NCI-H146 treated with DMSO at 0.1 percent for 48 hours (cell line): ENCODE measurements around the gene SPOCK1.

Experiments used
- DNase-seq: peaks from one replicate; lab custom pipeline; 2025; ENCODE audit not compliant: unreplicated experiment; lab: John Stamatoyannopoulos, UW

Gene SPOCK1

GRCh38 chr5:137496919-137497318 is 2.2 kb downstream of the SPOCK1 start:
- DNase-seq: no peak

GRCh38 chr5:137492331-137492730 is 6.8 kb downstream of the SPOCK1 start:
- DNase-seq: no peak

- no peak for DNase-seq
Measured at GRCh38 chr5:137491121-137491520, 8.0 kb downstream of the SPOCK1 start.

DNA sequence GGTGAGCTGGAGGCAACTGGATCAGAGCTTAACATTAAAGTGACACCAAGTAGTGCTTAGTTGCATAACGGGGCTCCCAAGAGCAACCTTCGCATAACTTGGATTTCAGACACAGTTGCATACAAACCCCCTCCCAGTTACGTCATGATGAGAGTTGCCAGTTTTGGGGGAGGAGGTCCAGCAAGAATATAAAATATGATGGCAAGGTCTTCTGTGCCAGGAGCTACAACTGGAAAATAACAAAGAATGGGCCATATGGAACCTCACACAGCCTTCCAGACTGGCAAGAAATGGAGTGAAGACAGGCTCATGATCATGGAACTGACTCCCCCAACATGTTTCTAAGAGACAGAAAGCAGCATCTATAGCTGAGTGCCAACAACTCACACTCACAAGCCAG is 8.5 kb downstream of the SPOCK1 start:
- no peak for DNase-seq

GRCh38 chr5:137488974-137489373 is 10.2 kb downstream of the SPOCK1 start:
- no peak for DNase-seq

GRCh38 chr5:137488516-137488915 is 10.6 kb downstream of the SPOCK1 start:
- no peak for DNase-seq

DNA sequence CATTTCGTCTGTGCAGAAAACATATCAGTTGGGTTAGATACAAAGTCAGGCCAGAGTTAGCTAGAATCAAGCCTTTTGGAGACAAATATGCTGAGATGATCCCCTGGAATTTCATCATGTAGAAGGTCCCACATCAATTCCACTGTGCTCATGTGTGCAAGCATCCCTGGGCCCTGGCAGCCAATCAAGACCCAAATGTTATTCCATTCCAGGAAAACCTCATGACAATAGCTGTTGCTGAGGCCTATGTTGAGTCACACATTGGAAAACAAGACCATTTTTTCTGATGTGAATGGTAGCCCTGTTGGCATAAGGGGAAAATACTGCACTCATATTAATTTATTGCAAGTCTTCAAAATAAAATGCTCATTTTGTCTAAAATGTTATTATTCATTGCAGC is 11.5 kb downstream of the SPOCK1 start:
- DNase-seq: no peak

DNA sequence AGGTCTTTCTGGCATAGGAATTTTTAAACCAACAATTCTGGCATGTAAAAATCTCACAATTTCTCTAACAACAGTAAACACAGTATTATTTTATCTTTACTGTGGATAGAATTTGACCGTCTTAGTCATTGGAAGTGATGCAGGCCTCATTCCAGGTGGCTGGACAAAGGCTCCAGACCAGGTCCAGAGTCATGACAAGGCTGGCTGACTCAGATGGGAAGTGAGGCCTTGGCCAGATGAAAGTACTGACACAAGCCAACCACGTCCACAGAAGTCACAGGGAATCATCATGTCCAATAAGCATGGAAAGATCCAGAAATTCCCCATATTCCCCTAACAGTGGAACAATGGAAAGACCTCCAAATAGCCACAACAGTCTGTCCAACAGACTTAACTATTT is 12.4 kb downstream of the SPOCK1 start:
- DNase-seq: no peak

DNA sequence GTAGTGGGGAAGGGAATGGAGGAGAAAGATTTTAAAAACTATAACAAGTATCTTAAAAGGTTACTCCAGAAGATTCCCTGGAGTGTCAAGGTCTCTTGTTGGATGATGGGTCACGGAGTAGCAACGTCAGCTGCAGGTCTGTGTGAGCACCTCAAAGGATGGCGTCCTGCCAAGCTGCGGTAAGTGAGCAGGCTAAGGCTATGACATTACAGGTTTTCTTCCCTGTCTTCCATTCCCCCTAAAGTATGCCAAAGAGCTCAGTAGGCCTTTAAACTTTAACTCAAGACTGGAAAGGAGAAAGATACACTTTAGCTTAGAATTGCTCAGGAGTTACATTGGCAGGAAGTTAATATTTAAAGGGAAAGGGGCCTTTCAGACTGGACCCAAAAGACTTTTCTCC is 17.5 kb downstream of the SPOCK1 start:
- DNase-seq: no peak

DNA sequence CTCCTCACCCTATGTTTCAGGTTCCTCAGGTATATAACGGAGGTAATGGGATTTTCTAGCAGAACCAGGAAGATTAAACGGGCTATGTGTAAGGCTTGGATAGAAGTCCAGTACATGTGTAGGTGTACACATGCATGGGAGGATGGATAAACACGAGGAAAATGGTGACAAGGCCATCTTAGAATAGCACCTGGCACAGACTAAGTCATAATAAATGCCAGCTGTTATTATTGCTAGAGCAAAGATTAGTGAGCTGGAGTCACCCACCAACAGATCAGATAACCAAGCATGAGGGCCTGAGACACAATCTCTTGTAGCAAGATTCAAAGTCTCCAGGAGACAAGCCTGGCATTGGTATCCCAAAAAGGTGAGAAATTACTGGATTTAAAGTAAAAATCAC is 21.1 kb downstream of the SPOCK1 start:
- no peak for DNase-seq

- no peak for DNase-seq
Measured at GRCh38 chr5:137470921-137471220, 28.3 kb downstream of the SPOCK1 start.

DNA sequence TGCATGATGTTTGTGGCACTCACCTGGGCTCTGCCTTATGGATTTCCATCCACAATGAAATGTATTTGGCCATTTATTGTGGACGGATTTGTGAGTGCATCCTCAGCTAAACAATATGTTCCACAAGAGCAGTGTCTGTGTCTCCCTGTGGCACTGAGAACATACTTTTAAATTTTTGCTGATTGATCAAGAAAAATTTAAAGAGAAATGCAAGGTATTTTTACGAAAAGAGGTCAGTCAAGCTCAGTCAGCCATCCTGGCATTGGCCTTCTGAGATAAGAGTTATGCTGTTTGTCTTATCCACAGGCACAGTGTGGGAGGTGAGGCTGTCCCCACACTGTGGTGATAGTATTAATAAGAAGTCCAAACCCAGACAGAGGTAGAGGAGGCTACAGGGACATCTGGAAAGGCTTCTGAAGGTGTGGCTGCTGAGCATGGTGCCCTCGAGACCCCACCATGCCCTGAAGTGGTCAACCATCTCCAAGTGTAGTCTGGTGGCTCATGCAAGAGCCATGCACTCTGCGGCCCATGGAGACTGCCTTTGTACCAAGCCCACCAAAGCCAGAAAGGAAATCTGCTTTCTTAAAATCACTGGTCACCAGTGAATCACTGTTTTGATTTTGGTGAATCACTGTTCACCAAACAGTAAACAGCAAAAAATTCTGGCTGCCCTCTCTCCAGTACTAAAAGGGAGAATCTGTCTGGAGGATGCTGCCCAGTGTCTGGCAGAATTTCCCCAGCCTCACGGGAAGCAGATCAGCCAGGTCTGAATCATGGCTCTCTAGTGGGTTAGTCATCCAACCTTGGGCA is 28.8 kb downstream of the SPOCK1 start:
- no peak for DNase-seq

GRCh38 chr5:137466889-137467288 is 32.2 kb downstream of the SPOCK1 start:
- DNase-seq: no peak

GRCh38 chr5:137465930-137466329 is 33.2 kb downstream of the SPOCK1 start:
- no peak for DNase-seq

- no peak for DNase-seq
Measured at GRCh38 chr5:137462816-137463520, 36.2 kb downstream of the SPOCK1 start.

GRCh38 chr5:137462265-137462590 is 36.9 kb downstream of the SPOCK1 start:
- DNase-seq: no peak

DNA sequence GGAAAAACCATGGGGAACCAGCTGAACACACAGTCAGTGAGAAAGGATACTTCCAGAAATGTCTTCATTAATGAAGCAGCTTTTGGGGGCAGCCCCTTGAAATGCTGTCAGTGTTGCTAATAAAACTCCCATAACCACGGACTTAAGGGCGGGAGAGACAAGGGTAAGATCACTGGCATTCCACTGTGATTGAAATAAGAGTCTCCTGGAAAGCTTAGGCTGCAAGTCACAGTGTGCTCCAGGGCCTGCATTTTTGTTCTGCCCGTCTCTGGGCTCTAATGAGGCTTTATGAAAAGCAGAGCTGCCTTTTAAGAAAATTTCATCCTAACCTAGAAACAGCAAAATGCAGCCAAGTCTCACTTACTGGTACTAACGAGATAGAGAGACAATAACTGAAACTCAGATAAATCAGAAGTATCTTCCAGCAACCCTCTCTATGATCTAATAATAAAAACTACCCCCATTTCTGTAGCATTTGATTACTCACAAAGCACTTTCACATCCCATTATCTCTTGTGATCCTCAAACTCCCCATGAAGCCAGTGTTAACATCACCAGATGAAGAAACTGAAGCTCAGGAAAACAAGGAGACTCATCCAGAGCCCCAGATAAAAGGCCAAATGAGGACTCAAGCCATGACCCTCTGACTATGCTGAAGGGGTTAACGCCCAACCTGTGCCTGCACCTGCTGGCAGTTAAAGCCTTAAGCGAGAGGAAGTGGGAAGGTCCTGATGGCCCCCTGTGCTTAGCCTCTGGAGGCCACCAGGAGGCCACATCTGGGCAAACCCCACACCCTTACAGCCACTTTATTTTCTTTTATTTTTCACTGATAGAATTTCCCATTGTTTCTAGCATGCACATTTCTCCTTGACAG is 37.5 kb downstream of the SPOCK1 start:
- no peak for DNase-seq

GRCh38 chr5:137454671-137455070 is 44.5 kb downstream of the SPOCK1 start:
- no peak for DNase-seq

- no peak for DNase-seq
Measured at GRCh38 chr5:137453483-137454080, 45.5 kb downstream of the SPOCK1 start.

GRCh38 chr5:137450759-137451158 is 48.4 kb downstream of the SPOCK1 start:
- no peak for DNase-seq

GRCh38 chr5:137448868-137449267 is 50.3 kb downstream of the SPOCK1 start:
- DNase-seq: no peak

DNA sequence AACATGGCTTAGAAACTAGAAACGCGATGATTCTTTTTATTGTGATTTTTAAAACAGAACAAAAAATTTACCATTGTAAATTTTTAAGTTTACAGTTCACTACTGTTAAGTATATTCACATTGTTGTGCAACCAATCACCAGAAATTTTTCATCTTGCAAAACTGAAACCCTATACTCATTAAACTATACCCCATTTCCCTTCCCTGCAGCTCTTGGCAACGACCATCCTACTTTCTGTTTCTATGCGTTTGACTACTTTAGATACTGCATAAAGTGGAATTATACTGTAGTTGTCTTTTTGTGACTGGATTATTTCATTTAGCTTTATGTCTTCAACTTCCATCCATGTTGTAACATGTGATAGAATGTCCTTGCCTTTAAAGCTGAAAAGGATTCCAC is 52.5 kb downstream of the SPOCK1 start:
- no peak for DNase-seq
